C4-2B (cell line): Measurements from ENCODE around the gene NAA40.

Experiments used
- H3K27ac ChIP-seq: fragments of 450-650 bp; 2 replicates; pipeline ENCODE4 v1.5.1; 2017
- CTCF ChIP-seq: fragments of 450-650 bp; conservative IDR thresholded peaks from 2 replicates; pipeline ENCODE4 v1.5.1; 2017; ENCODE audit warnings: mild to moderate bottlenecking
- ZFX ChIP-seq: fragments of 450-650 bp; IDR thresholded peaks from 2 replicates; pipeline ENCODE4 v1.6.1; 2017

The NAA40 gene

GRCh38 chr11:63938479-63939396, at the start of gene NAA40:
NAA40 (plus strand) TSS chr11:63939002; CDS start chr11:63939097, 95 bp downstream.
- TF ChIP-seq CTCF (no peak), ZFX (no peak)
- H3K27ac ChIP-seq, result peak within 1 kb of the TSS; percentile 72

DNA sequence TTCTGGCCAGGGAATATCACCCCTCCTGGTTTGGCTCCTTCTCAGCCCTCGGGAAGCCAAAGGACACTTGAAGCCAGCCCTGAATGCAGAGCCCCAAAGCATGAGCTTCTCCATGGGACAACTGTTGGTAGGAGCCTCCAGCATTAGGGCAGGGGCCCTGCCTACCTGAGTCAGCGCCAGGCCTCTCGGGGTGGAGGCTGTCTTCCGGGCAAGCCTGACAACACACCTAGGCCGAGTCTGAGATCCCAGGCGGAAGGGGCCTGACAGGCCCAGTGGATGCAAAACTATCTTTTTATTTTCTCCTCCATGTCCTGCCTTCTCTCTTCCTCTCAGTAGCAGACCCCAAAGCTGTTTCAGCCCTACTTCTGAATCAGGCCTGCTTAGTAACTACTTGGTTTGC, 49.5 kb upstream of the NAA40 start:
- H3K27ac ChIP-seq, result no peak overlapping the region
- TF ChIP-seq CTCF (no peak), ZFX (no peak)

DNA sequence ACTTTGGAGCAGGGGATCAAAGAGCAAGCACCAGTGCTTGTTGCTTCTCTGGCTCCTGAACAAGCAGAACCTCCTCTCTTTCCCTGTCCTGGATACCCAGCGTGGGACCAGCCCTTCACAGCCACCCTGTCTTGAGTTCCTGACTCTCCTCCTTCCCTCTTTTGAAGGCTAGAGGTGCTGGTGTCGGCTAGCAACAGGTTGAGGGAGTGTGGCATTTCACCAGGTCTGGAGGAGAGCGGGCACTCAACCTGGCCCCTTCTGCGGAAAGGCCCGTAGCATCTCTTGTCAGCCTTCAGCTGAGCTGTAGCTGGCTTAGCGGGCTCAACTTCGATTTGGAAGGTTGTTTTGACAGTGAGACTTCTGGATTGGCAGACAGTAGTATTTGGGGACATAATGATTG, 48.4 kb upstream of the NAA40 start:
- H3K27ac ChIP-seq, result no peak overlapping the region
- no peak for TF ChIP-seq CTCF
- TF ChIP-seq ZFX, result no peak

DNA sequence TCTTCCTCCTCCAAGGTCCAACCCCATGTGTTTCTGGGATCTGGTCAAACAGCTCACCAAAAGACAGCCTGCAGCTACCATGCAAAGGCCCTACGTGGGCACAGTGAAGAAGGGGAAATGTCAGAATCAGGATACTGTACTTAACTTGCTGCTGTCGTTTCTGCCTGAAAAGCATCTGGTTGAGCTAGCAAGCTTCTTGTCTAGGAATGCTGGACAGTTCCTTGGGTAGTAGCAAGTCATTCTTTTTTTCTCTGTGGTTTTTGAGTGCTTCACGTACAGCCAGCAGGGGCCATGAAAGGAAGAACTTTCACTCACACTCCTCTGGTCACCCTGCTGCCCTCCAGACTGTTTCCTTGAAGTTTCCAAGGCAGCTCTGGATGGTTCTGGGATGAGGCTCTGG, 46.6 kb upstream of the NAA40 start:
- no peak overlapping the region for H3K27ac ChIP-seq
- TF ChIP-seq ZFX (no peak), CTCF (no peak)

DNA sequence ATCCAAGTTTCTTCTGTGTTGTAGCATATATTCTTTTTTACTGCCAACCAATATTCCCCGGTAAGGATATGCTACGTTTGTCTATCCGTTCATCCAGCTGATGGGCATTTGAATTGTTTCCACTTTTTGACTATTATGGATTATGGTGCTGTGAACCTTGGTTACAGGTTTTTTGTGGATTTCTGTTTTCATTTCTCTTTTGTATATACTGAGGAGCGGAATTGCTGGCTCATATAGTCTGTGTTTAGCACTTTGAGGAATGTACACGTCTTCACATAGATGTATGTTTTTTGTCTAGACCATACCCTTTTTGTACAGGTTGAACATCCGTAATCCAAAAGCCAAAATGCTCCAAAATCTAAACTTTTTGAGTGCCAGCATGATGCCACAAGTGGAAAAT, 45.4 kb upstream of the NAA40 start:
- no peak overlapping the region for H3K27ac ChIP-seq
- TF ChIP-seq ZFX (no peak), CTCF (no peak)

DNA sequence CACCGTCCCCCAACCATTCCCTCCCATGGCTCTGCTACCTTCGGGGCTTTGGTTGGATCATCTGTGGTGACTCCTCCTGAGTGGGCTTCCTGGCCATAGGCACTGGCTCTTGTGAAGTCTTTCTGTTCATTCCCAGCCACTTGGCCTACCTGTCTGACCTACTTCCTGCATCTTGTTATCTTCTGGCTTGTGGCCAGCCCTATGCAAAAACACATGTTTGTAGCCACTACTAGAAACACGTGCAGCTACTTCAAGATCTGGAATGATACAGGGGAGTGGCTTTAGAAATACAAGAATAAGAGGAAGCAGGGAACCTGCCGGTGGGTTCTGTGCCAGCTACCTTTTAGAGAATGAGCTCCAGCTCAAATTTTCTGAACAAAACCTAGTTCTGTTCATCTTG, 42.7 kb upstream of the NAA40 start:
- TF ChIP-seq ZFX (no peak), CTCF (no peak)
- no peak overlapping the region for H3K27ac ChIP-seq

DNA sequence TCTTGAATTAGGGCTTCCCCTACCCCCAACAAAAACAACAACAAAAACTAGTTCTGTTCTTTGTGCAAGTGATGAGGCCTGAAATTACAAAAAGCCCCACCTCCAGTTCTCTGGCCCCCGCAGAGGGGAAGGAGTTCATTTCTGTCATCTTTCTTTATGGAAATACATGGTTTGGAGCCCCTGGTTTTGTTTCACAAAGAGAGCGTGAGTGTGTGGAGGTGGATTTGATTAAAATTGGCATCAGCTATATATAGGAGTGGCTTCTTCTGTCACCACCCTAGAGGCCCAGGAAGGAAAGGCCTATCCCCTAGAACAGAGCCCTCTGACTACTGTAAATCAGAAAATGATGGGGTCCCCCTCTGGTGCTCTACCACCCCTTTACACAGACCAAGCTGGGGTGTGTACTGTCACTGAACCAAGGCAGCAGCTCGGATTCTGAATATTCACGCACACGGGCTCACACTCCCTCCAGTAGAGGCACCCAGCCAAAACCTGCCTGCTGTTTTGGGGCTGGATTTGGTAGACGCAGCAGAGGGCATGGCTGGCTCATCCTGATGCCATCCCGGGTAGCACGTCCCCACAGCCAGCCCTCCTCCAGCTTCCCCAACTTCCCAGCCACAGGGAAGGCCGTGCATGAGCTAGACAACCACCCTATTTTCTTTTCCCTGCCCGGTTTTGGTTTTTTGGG, 41.2 kb upstream of the NAA40 start:
- H3K27ac ChIP-seq, result no peak overlapping the region

More for the DNA sequence above, 41.2 kb upstream of the NAA40 start:
- no peak for TF ChIP-seq CTCF
- no peak for TF ChIP-seq ZFX
